HG03460 (cell line): ENCODE measurements around the gene AHCTF1.

Source experiments
- ATAC-seq: cut with Tn5 transposase; IDR thresholded peaks from one replicate; pipeline ENCODE4 v1.9.1; 2021; ENCODE audit not compliant: unreplicated experiment

Gene AHCTF1, protein sequence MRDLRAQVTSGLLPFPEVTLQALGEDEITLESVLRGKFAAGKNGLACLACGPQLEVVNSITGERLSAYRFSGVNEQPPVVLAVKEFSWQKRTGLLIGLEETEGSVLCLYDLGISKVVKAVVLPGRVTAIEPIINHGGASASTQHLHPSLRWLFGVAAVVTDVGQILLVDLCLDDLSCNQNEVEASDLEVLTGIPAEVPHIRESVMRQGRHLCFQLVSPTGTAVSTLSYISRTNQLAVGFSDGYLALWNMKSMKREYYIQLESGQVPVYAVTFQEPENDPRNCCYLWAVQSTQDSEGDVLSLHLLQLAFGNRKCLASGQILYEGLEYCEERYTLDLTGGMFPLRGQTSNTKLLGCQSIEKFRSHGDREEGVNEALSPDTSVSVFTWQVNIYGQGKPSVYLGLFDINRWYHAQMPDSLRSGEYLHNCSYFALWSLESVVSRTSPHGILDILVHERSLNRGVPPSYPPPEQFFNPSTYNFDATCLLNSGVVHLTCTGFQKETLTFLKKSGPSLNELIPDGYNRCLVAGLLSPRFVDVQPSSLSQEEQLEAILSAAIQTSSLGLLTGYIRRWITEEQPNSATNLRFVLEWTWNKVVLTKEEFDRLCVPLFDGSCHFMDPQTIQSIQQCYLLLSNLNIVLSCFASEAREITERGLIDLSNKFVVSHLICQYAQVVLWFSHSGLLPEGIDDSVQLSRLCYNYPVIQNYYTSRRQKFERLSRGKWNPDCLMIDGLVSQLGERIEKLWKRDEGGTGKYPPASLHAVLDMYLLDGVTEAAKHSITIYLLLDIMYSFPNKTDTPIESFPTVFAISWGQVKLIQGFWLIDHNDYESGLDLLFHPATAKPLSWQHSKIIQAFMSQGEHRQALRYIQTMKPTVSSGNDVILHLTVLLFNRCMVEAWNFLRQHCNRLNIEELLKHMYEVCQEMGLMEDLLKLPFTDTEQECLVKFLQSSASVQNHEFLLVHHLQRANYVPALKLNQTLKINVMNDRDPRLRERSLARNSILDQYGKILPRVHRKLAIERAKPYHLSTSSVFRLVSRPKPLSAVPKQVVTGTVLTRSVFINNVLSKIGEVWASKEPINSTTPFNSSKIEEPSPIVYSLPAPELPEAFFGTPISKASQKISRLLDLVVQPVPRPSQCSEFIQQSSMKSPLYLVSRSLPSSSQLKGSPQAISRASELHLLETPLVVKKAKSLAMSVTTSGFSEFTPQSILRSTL (N-terminal part only)

DNA sequence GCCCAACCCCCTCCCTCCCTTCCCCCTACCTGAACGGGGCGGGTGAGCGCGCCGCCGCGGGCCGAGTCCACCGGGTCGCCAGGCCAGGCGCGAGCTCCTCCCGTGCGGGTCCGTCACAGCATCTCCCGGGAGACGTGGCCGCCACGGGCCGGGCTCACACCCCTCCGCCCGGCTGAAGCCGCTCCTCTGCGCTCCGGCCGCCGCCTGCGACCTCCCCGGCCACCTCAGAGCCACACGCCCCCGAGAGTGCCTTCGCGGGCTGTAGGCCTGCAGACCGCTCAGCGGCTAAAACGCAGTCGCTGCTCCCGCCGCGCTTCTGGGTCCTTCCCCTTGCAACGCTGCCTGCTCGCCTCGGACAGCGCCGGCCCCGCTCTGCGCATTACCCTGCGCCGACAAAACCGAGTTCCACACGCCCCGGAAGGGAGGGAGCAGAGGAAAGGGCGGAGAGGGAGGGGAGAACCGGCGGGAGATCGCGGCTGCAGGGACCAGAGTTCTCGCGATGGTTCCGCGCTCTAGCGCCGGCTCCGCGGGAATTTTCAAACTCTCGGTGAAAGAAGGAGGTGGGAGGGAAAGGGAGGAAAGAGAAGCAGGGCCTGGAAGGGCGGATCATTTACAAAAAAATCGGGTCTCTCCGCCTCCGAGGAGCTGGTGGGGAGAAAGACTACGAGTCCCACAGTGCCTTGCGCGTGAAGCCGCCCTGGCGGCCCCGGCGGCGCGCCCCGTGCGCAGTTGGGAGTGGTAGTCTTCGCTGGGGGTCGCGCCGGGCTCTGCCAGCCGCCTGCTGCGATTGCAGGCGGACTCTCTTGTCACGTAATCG is at the start of gene AHCTF1:
Gene AHCTF1, minus strand, starts transcription at position 400 of the 817 bp plus-strand sequence. CDS start 13,578 bp downstream, outside the sequence.
- peak; percentile 92 for ATAC-seq

DNA sequence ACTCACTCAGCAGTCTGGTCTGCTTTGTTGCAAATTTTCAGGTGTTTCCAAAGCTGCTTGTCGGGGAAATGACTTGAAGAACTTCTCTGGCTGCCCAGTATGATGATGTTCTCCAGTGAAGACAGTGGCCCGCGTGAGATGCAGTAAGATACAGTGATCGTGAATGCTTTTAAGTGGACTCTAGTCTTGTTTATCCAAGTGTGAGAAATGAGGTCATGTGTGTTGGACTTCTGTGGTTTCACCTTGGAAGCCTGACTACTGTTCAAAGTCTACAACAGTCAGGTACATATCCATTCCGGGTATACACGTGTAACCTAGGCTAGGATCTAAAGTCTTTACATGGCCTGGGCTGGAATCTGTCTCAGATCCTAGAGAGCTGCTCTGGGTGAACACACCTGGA is 47.0 kb upstream of the AHCTF1 start:
- no peak for ATAC-seq

DNA sequence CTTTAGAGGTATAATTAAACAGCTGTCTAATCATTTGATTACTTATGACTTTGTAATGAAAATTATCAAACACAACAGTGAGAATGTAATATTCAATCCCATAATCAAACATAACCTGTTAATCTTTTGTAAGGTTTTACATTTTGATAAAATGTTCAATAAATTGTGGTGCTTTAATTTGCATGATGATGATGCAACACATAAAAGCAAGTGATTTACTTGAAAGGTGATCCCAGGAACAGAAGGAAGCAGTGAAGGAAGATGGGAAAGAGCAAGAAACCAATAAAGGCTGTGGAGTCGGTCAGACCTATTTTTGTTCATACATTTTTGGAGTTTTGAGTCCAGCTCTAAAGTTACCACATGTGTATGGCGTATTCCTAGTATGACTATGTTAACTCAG is 46.5 kb upstream of the AHCTF1 start:
- ATAC-seq: no peak

DNA sequence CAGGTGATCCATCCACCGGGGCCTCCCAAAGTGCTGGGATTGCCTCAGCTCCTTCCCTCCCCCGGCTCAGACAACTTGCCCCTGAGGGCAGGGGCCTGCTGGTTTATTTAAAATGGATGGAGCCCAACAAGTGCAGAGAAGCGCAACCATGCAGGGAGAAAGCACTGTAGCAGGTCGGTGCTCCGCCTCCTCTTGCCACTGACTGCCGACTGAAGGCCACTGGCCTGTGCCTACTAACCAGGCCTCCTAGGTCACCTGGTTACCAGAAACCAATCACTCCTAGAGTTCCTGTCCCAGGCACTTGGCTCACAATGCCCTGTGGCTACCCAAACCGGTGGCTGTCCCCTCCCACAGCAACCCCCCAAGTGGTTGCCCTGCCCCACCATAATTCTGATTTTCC is 40.2 kb upstream of the AHCTF1 start:
- ATAC-seq: no peak

DNA sequence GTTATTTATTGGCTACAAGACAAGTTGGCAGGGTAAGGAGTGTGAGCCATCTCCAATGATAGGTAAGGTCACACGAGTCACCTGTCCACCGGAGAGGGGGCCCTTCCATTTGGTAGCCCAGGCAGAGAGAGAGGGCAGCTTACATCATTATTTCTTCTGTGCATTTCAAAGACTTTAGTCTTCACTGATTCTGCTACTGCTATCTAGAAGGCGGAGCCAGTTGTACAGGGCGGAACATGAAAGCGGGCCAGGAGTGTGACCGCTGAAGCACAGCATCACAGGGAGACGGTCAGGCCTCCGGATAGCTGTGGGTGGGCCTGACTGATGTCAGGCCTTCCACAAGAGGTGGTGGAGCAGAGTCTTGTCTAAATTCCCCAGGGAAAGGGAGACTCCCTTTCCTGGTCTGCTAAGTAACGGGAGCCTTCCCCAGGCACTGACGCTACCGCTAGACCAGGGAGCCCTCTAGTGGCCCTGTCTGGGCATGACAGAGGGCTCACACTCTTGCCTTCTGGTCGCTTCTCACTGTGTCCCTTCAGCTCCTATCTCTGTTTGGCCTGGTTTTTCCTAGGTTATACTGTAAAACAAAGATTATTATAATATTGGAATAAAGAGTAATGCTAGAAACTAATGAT is 39.5 kb upstream of the AHCTF1 start:
- ATAC-seq: no peak

DNA sequence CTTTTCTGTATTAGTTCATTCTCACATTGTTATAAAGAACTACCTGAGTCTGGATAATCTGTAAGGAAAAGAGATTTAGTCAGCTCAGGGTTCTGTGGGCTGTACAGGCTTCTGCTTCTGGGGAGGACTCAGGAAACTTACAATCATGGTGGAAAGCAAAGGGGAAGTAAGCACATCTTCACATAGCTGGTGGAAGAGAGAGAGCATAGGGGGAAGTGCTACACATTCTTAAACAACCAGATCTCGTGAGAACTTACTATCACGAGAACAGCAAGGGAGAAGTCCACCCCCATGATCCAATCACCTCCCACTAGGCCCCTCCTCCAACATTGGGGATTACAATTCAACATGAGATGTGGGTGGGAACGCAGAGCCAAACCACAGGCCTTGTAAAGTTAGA is 37.9 kb upstream of the AHCTF1 start:
- ATAC-seq: no peak

DNA sequence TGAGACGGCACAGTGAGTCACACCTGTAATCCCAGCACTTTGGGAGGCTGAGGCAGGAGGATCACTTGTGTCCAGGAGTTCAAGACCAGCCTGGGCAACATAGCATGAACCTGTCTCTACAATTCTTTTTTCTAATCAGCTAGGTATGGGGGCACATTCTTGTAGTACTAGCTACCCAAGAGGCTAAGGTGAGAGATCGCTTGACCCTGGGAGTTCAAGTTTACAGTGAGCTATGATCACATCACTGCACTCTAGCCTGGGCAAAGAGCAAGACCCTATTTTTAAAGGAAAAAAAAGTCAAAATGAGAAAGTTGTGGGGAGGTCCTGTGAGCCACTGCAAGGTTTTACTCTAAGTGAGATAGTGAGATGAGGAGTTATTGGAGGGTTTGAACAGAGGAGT is 34.8 kb upstream of the AHCTF1 start:
- no peak for ATAC-seq

DNA sequence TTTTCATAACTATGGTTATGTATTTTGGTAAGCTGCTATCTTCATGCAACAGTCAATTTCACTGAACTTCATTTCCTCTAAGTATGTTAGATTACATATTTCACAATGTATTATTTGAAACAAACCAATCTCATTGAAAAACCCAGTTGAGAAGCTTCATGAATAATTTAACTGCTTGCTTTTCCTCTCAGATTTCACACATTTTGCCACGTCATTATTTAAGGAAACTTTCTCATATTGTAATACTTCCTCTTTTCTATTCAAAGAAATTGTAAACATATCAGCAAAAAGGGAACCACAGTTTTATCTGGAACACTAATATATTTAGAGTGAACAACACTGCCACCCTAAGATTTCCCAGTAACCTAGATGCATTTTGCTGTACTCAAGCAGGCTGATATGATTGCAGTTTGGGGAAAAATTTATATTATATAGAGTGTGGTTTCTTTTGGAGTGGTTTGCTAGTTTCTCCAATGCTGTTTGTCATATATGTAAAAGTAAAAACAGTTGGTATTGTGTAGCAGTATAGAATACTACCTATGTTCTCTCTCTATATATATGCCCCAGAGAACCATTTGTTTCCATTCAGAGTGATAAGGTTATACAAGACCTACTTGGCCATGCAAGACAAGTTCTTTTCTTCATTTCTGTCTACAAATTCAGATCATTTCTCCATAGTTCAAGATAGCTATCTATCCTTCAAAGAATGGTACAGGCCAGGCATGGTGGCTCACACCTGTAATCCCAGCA is 28.4 kb upstream of the AHCTF1 start:
- ATAC-seq: peak; percentile 58

DNA sequence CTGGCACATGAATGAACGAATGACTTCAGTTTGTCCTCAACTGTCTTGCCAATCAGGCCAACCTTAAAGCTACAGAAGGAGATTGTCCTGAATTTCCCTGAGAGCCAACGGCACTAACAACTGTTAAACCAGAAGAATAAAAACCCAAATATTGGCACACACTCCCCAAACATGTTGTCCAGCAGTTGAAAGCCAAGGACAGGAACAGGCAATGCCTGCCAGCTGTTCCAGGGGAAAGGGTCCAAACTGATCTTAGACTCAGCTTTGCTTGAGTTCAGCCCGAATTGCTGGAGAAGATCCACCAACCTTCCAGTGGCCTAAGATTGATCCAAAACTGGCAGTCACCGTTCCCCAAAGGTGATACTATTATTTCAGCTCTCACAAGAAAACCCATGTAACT is 22.4 kb upstream of the AHCTF1 start:
- no peak for ATAC-seq

DNA sequence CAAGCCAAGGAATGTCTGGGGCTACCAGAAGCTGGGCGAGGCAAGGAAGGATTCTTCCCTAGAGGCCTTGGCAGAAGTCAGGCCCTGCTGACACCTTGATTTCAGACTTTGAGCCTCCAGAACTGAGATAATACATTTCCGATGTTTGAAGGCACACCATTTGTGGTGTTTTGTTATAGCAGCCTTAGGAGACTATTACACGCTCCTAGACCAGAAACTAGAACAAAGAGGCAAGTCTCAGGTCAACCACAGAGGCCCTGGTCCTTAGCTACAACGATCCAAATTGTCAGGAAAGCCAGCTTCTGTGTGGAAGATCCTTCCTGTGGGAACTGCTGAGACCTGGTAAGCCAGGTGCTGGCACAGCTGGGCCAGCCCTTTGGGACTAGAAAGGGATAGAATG is 19.7 kb upstream of the AHCTF1 start:
- no peak for ATAC-seq

DNA sequence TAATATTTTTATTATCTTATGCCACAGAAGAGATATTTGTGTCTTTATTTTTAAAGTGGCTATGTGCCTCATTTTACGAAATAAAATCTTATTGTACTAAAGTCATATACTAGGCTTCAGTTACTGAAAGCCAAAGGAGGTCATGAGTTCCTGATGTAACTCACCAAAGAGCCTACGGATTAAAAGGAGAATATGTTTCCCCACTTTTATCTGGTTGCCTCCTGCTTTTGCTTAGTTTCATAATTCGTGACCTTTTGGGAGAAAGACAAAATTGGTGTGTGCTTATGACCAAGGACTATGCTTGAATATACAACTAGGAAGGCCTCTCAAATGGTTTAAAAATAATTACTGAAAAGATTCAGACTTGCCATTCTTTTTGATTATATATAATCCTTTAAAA is 18.2 kb upstream of the AHCTF1 start:
- ATAC-seq: no peak

DNA sequence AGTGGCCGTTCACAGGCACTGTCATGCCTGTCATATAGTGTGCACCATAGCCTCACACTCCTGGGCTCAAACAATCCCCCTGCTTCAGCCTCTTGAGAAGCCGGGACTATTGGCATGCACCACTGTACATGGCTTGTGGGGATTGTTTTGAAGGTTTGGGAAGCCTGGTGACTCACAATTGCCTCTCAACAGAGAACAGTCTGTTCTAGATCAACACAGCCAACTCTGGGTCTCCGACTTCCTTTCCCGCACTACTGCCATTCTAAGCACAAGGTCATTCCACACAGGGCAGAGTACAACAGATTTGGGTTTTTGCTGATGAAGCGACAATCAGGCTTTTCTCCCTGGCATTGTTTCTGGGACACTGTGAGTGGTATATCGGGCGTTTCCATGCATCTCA is 15.5 kb upstream of the AHCTF1 start:
- no peak for ATAC-seq

DNA sequence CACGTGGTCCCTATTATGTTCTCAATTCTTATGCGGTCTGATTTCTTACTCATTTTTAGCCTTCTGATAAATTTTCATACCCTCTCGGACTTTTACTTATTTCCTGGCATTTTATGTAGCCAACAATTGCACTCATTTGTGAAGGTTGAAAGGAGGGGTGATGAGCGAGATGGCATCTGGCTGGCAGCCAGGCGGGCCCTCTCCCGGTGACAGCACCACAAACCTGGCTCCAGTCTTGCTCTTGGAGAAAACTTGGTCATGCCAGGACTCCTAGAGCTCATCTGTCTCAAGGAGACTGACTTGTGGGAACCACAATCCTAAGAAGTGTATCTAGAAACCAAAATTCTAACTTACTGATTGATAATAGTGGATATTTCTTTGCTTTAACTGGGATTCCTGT is 14.6 kb upstream of the AHCTF1 start:
- ATAC-seq: no peak

DNA sequence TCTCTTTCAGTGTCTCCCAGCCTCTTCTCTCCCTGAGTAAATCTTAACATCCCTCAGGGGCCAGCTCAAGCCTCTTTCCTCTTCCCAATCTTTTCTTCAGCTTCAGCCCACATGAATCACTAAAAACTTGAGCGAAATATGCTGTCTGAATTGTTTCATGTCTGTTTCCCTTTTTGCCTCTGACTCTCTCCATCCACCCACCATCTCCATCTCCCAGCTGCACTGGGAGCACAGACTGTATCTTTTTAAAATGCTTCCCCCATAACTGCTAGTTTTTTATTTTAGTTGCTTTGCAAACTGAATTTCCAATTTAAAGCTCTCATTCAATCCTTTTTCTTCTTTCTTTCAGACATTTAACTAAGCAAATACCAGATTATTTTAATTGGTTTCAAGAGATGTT is 3.0 kb upstream of the AHCTF1 start:
- ATAC-seq: no peak

DNA sequence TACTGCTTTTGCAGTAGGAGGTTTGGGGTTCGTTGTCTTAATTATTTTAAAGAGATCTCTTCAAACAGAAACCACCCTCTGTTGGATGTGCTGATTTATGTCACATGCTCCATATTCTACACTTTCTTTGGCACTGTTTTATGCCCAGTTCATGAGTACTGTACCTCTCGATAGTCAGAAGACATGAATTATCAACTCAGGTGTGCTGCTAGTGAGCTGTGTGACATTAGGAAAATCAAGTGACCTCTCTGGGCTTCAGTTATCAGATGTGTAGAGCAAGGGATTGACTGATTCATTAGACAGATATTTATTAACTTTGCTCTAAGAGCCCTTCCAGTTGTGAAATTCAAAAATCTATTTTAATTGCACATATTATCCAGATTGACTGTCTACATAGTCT is 2.1 kb upstream of the AHCTF1 start:
- no peak for ATAC-seq

DNA sequence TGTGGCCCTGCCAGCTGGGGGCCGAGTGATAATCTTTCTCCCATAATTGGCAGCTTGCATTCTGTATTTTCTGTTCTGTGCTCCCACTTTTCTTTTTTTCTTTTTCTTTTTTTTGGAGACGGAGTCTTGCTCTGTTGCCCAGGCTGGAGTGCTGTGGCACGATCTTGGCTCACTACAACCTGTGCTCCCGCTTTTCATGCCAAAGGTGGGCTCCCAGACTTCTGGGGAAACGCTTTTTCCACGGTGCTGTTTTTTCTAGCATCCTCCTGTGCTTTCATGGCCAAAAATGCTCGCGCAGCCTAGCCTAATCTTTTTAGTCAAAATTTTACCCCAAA is 585 bp upstream of the AHCTF1 start:
- ATAC-seq: no peak

DNA sequence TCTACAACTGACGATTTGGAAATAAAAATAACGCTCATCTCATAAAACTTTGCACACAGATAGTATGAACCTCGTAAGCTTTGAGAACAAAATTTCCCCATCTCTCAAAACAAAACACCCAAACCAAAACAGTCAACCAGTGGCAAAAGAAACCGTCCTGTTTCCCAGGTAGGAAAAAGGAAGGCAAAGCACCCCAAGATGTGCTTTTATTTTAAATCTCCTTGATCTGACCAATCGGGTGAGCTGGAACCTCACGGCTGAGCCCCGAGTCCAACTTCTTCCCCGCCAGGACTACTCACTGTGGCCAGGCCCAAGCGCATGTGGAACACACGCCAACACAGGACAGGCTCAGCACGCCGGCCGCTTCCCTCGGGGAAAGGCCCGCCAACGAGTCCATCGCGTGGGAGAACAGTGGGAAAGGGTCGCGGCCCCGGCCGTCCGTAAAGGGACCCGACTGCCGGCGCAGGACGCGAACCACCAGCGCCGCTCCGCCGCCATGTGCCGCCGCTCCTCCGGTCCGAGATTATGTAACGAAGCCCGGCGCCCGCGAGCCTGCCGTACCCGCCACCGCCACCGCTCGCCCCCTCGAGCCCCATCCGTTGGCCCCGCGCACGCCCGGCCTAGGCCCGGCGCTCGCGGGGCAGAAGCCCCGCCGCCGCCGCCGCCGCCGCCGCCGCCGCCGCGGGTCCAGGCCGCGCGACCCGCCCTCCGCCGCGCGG is 759 bp downstream of the AHCTF1 start:
- ATAC-seq: peak; percentile 24

DNA sequence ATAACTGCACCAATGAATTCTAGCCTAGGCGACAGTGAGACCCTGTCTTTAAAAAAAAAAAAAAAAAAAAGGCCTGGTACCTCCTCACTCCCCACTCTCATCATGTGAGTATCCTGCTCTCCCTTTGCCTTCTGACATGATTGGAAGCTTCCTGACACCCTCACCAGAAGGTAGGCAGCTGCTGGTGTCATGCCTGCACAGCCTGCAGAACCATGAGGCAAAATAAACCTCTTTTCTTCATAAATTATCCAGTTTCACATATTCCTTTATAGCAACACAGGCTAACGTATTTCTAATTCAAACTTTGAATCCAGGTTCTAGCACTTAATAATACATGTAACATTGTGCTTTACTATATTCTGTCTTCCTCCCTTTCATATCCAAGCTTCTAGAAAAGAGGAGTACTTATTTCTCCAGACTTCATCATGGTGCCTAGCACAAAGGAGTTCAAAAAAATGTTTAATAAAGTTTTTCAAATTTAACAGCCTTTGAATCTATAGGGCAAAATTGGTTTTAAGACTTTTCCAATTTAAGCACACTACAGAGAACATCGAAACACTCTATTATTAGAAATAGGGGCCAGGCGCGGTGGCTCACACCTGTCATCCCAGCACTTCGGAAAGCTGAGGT is 5.6 kb downstream of the AHCTF1 start:
- ATAC-seq: no peak

DNA sequence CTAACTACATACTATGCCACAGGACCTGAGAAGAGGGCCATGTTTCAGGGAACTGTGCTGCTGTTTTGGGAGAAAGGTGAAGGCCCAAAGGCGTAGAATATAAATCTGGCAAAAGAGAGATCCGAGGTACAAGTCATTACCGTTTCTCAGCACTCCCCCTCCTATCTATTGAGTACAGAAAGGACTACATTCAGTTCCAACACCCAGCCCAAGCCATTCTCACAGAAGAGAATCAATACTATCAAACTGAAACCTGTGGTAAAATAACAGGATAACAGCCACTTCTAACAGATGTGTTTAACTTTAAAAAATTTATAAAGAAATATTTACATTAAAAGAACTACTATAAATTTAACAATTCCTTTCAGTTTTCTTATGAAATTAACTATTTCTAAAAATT is 7.8 kb downstream of the AHCTF1 start:
- ATAC-seq: no peak
